Measurements from ENCODE around the gene QPRT. TPM values are rescaled to one million over a fixed set of nuclear protein-coding genes. Genes with fewer than 3 reads are reported as not detected.
"Not testable (repeated sequence)": the region's sequence is repeated elsewhere in the genome, so short reads cannot be mapped to it uniquely, and the experiment has no call there.

QPRT gene
- total RNA-seq, 1 experiment from 2014 or later: 138 TPM

DNA sequence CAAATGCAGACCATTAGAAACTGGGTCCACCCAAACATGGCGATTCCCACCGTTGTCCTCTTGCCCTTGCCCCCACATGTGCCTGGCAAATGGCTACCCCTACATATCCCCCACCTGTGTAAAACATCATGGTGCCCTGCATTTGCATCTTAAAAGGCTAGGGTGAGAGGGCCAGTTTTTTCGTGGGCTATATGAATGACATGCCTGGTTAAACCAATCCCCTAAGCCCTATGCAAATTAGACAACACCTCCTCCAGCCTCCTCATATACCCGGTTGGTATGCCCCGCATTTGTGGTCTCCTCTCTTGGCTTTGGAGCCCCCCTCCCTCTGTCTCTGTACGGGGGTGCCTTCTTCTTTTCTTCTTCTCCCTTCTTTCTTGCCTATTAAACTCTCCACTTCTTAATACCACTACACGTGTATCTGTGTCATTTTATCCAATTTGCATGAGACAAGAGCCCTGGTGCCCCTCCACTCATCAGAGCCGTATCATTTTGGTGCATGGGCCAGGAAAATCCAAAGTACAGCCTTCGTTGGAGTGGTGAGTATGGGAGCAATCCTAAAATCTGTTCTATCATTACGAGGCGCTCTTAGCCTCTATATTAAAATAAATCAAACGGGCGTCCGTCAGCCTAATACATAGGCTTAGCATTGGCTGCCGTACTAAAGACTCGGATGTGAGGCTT lies 30.1 kb downstream of the QPRT start:
- POLR2A ChIA-PET: no interaction called here
- TF ChIP-seq FOXK1 (CRISPR knock-in tag; IDR thresholded peaks at IDR 0.05) (peak; percentile 35; the same call in 1 of the 2 replicates), TCF7 (CRISPR knock-in tag; IDR thresholded peaks at IDR 0.05; ENCODE audit: low read depth) (no peak), TEAD1 (CRISPR knock-in tag; IDR thresholded peaks at IDR 0.05) (peak; percentile 56; the same call in 1 of the 2 replicates), ETV6 (CRISPR knock-in tag; IDR thresholded peaks at IDR 0.05) (0 out of 2 replicates have a peak, but pooled peaks have one; percentile 39), ZNF416 (CRISPR knock-in tag; IDR thresholded peaks at IDR 0.05) (no peak), SMAD3 (CRISPR knock-in tag; IDR thresholded peaks at IDR 0.05; ENCODE audit: borderline replicate concordance) (no peak), CREM (CRISPR knock-in tag; IDR thresholded peaks at IDR 0.05) (peak; percentile 0; the same call in 1 of the 2 replicates), ESRRA (CRISPR knock-in tag; IDR thresholded peaks at IDR 0.05; ENCODE audit: borderline replicate concordance) (peak; percentile 99)
- TF ChIP-seq, protein P1, sequence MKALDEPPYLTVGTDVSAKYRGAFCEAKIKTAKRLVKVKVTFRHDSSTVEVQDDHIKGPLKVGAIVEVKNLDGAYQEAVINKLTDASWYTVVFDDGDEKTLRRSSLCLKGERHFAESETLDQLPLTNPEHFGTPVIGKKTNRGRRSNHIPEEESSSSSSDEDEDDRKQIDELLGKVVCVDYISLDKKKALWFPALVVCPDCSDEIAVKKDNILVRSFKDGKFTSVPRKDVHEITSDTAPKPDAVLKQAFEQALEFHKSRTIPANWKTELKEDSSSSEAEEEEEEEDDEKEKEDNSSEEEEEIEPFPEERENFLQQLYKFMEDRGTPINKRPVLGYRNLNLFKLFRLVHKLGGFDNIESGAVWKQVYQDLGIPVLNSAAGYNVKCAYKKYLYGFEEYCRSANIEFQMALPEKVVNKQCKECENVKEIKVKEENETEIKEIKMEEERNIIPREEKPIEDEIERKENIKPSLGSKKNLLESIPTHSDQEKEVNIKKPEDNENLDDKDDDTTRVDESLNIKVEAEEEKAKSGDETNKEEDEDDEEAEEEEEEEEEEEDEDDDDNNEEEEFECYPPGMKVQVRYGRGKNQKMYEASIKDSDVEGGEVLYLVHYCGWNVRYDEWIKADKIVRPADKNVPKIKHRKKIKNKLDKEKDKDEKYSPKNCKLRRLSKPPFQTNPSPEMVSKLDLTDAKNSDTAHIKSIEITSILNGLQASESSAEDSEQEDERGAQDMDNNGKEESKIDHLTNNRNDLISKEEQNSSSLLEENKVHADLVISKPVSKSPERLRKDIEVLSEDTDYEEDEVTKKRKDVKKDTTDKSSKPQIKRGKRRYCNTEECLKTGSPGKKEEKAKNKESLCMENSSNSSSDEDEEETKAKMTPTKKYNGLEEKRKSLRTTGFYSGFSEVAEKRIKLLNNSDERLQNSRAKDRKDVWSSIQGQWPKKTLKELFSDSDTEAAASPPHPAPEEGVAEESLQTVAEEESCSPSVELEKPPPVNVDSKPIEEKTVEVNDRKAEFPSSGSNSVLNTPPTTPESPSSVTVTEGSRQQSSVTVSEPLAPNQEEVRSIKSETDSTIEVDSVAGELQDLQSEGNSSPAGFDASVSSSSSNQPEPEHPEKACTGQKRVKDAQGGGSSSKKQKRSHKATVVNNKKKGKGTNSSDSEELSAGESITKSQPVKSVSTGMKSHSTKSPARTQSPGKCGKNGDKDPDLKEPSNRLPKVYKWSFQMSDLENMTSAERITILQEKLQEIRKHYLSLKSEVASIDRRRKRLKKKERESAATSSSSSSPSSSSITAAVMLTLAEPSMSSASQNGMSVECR (CRISPR knock-in tag; IDR thresholded peaks at IDR 0.05; ENCODE audit: borderline replicate concordance): peak; percentile 75; the same call in 1 of the 2 replicates
- TF ChIP-seq, protein P2, sequence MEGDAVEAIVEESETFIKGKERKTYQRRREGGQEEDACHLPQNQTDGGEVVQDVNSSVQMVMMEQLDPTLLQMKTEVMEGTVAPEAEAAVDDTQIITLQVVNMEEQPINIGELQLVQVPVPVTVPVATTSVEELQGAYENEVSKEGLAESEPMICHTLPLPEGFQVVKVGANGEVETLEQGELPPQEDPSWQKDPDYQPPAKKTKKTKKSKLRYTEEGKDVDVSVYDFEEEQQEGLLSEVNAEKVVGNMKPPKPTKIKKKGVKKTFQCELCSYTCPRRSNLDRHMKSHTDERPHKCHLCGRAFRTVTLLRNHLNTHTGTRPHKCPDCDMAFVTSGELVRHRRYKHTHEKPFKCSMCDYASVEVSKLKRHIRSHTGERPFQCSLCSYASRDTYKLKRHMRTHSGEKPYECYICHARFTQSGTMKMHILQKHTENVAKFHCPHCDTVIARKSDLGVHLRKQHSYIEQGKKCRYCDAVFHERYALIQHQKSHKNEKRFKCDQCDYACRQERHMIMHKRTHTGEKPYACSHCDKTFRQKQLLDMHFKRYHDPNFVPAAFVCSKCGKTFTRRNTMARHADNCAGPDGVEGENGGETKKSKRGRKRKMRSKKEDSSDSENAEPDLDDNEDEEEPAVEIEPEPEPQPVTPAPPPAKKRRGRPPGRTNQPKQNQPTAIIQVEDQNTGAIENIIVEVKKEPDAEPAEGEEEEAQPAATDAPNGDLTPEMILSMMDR (IDR thresholded peaks at IDR 0.05): no peak
- TF ChIP-seq, protein P3, sequence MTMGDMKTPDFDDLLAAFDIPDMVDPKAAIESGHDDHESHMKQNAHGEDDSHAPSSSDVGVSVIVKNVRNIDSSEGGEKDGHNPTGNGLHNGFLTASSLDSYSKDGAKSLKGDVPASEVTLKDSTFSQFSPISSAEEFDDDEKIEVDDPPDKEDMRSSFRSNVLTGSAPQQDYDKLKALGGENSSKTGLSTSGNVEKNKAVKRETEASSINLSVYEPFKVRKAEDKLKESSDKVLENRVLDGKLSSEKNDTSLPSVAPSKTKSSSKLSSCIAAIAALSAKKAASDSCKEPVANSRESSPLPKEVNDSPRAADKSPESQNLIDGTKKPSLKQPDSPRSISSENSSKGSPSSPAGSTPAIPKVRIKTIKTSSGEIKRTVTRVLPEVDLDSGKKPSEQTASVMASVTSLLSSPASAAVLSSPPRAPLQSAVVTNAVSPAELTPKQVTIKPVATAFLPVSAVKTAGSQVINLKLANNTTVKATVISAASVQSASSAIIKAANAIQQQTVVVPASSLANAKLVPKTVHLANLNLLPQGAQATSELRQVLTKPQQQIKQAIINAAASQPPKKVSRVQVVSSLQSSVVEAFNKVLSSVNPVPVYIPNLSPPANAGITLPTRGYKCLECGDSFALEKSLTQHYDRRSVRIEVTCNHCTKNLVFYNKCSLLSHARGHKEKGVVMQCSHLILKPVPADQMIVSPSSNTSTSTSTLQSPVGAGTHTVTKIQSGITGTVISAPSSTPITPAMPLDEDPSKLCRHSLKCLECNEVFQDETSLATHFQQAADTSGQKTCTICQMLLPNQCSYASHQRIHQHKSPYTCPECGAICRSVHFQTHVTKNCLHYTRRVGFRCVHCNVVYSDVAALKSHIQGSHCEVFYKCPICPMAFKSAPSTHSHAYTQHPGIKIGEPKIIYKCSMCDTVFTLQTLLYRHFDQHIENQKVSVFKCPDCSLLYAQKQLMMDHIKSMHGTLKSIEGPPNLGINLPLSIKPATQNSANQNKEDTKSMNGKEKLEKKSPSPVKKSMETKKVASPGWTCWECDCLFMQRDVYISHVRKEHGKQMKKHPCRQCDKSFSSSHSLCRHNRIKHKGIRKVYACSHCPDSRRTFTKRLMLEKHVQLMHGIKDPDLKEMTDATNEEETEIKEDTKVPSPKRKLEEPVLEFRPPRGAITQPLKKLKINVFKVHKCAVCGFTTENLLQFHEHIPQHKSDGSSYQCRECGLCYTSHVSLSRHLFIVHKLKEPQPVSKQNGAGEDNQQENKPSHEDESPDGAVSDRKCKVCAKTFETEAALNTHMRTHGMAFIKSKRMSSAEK (CRISPR knock-in tag; IDR thresholded peaks at IDR 0.05; ENCODE audit: borderline replicate concordance): peak; percentile 53; the same call in 1 of the 2 replicates
- TF ChIP-seq, protein P4, sequence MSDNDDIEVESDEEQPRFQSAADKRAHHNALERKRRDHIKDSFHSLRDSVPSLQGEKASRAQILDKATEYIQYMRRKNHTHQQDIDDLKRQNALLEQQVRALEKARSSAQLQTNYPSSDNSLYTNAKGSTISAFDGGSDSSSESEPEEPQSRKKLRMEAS (CRISPR knock-in tag; IDR thresholded peaks at IDR 0.05): peak; percentile 84
- peak overlapping the region; percentile 95 for H3K4me3 Mint-ChIP-seq
- H3K36me3 Mint-ChIP-seq: peaks cover 35% of the 10 kb centered on the region
- H3K9me3 Mint-ChIP-seq: no peaks in the 10 kb centered on the region
- CTCF ChIA-PET: interaction anchor here (1.1 to 1.7 kb wide), 2 partner anchors 9 to 13 kb away, joined by 3 to 17 read pairs; no protein-coding TSS in a partner anchor
- H3K27ac Mint-ChIP-seq: peak overlapping the region; percentile 98
- H3K4me1 Mint-ChIP-seq: peaks cover 47% of the 10 kb centered on the region
- peak; percentile 74 for DNase-seq (ENCODE audit: low spot score)
- ATAC-seq: peak; percentile 92
- no peaks in the 10 kb centered on the region for H3K27me3 Mint-ChIP-seq (ENCODE audit: low read depth)

DNA sequence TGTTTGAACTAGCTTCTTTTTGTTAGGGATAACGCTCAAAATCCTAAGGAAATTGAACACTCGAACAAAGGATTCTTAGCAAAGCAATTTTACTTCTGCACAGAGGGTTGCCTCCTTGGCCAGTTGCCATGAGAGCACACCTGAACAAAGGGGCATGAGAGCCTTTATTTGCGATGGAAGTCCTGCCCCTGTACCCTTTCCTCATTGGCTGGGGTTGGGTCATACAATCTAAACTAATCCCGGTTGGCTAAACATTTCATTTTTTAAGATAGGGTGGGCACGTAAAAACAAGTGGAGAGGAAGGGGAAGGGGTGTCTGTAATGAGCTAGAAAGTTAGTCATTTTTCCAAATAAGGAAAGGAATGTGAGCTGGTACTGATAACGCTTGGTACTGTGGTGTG lies 30.7 kb downstream of the QPRT start:
- peak; percentile 10 for ATAC-seq
- not testable (repeated sequence) for H3K27me3 Mint-ChIP-seq (ENCODE audit: low read depth); DNase-seq (ENCODE audit: low spot score); H3K9me3 Mint-ChIP-seq
- Mint-ChIP-seq H3K4me1 (peaks cover 50% of the 10 kb centered on the region), H3K27ac (peak overlapping the region; percentile 98), H3K36me3 (peaks cover 38% of the 10 kb centered on the region), H3K4me3 (peak overlapping the region; percentile 95)
- ChIA-PET POLR2A (interaction anchor here (0.6 to 1.2 kb wide), 6 partner anchors 11 to 119 kb away, joined by 3 to 7 read pairs (median 6); partner anchors contain the start of genes MAZ and QPRT), CTCF (interaction anchor here (0.6 to 1.7 kb wide), 4 partner anchors 9 to 267 kb away, joined by 3 to 17 read pairs (median 3); partner anchors contain the start of gene QPRT)
- TF ChIP-seq, protein P5, sequence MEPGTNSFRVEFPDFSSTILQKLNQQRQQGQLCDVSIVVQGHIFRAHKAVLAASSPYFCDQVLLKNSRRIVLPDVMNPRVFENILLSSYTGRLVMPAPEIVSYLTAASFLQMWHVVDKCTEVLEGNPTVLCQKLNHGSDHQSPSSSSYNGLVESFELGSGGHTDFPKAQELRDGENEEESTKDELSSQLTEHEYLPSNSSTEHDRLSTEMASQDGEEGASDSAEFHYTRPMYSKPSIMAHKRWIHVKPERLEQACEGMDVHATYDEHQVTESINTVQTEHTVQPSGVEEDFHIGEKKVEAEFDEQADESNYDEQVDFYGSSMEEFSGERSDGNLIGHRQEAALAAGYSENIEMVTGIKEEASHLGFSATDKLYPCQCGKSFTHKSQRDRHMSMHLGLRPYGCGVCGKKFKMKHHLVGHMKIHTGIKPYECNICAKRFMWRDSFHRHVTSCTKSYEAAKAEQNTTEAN (CRISPR knock-in tag; IDR thresholded peaks at IDR 0.05): peak; percentile 24; the same call in 1 of the 2 replicates
- 0 out of 2 replicates have a peak, but pooled peaks have one; percentile 36 for TF ChIP-seq CREM (CRISPR knock-in tag; IDR thresholded peaks at IDR 0.05)
- TF ChIP-seq, protein P6, sequence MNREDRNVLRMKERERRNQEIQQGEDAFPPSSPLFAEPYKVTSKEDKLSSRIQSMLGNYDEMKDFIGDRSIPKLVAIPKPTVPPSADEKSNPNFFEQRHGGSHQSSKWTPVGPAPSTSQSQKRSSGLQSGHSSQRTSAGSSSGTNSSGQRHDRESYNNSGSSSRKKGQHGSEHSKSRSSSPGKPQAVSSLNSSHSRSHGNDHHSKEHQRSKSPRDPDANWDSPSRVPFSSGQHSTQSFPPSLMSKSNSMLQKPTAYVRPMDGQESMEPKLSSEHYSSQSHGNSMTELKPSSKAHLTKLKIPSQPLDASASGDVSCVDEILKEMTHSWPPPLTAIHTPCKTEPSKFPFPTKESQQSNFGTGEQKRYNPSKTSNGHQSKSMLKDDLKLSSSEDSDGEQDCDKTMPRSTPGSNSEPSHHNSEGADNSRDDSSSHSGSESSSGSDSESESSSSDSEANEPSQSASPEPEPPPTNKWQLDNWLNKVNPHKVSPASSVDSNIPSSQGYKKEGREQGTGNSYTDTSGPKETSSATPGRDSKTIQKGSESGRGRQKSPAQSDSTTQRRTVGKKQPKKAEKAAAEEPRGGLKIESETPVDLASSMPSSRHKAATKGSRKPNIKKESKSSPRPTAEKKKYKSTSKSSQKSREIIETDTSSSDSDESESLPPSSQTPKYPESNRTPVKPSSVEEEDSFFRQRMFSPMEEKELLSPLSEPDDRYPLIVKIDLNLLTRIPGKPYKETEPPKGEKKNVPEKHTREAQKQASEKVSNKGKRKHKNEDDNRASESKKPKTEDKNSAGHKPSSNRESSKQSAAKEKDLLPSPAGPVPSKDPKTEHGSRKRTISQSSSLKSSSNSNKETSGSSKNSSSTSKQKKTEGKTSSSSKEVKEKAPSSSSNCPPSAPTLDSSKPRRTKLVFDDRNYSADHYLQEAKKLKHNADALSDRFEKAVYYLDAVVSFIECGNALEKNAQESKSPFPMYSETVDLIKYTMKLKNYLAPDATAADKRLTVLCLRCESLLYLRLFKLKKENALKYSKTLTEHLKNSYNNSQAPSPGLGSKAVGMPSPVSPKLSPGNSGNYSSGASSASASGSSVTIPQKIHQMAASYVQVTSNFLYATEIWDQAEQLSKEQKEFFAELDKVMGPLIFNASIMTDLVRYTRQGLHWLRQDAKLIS (CRISPR knock-in tag; IDR thresholded peaks at IDR 0.05; ENCODE audit: borderline replicate concordance): 0 out of 2 replicates have a peak, but pooled peaks have one; percentile 57
